C4-2B (cell line): ENCODE data around the gene DLGAP4.

ENCODE experiments used
- ZFX ChIP-seq: fragments of 450-650 bp; IDR thresholded peaks from 2 replicates; pipeline ENCODE4 v1.6.1; 2017
- TF ChIP-seq, protein P1 (sequence below): fragments of 450-650 bp; conservative IDR thresholded peaks from 2 replicates; pipeline ENCODE4 v1.5.1; 2017; ENCODE audit warnings: mild to moderate bottlenecking

DNA sequence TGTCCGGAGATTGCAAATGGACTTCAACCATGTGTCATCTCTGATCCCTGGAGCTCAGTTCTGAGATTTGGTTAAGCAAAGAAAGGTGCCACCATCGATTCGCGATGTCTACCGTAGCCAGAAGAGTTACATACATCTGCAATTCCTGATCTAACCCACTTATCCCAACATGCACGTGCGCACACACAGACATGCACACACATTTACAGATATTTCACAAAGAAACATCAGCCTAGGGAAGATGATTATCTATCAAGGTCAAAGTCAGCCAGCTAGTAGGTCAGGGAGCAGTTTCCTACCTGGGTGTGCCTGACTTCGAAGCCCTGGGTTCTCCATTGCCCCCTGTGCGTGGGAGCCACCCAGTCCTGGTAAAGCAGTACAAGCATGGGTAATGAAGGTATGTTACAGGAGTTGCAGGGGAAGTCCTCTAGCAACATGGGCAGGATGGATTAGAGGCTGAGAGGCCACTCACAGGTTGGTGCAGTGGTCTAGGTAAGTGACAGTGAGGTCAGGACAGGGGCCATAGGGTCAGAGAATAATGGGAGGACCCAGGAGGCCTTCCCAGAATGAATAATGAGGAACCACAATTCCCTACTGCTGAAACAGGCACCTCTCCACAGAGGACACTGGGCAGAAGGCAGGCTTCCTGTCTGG is 150.0 kb downstream of the DLGAP4 start:
- TF ChIP-seq, protein P1, sequence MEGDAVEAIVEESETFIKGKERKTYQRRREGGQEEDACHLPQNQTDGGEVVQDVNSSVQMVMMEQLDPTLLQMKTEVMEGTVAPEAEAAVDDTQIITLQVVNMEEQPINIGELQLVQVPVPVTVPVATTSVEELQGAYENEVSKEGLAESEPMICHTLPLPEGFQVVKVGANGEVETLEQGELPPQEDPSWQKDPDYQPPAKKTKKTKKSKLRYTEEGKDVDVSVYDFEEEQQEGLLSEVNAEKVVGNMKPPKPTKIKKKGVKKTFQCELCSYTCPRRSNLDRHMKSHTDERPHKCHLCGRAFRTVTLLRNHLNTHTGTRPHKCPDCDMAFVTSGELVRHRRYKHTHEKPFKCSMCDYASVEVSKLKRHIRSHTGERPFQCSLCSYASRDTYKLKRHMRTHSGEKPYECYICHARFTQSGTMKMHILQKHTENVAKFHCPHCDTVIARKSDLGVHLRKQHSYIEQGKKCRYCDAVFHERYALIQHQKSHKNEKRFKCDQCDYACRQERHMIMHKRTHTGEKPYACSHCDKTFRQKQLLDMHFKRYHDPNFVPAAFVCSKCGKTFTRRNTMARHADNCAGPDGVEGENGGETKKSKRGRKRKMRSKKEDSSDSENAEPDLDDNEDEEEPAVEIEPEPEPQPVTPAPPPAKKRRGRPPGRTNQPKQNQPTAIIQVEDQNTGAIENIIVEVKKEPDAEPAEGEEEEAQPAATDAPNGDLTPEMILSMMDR: no peak
- TF ChIP-seq ZFX: no peak
